GM18517 (cell line): ENCODE measurements around the gene ZBTB24.

ENCODE experiments used
- ATAC-seq: cut with Tn5 transposase; IDR thresholded peaks from one replicate; pipeline ENCODE4 v1.9.1; 2021; ENCODE audit warnings: mild to moderate bottlenecking, moderate library complexity; ENCODE audit not compliant: unreplicated experiment

ZBTB24 gene

DNA sequence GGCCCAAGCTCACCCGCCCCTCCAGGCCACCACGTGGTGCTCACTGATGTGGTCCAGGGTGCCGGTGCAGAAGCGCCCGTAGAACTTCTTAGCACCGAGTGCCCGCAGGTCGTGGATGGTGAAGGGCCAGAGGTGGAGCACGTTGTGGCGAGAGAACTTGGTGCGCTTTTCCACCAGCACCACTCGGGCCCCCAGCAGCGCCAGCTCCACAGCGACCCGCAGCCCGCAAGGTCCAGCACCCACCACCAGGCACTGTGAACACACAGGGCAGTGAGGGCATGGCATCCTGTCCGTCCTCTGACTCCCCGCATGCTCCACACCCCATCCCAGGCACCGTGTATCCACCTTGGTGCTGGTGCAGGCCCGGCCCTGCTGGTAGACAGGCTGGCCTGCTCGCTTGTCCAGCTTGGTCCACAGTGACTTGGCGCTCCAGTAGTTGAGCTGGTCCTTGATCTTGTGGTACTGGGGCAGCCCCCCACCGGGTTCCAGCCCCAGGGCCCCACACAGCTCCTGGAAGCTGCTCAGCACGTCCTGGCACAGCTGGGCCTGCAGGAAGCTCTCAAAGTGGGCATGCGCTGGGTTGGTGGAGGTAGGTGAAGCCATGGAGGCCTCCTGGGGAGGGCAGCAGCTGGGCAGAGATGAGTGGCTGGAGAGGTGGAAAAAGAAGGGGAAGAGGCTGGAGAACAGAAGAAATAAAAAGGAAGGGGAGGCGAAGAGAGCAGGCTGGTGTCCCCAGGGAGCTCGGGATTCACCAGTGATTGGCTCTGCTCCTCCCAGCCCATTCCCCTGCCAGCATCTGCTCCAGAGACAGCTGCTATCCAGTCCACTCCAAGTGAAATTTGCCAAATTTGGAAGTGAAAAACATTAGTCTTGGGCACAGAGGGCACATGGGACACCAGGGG is 29.2 kb downstream of the ZBTB24 start:
- ATAC-seq = no peak

GRCh38 chr6:109453156-109453555 is 29.9 kb downstream of the ZBTB24 start:
- ATAC-seq = no peak

DNA sequence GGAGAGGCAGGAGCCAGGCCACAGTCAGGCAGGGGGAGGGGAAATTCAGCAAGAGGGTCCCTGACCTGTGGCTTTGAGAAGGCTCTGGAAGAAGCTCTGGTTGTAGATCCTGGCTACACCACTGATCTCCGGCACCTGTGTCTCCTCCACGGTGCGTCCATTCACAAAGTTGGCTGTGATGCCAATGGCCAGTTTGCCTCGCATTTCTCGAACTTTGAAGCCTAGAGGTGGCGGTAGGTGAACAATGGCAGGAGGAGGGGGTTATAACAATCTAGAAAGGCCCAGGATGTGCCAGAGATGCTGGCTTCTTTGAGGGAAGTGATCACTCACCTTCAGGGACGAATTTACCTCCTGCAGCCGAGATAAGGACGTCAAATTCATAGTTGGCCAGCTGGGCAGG is 30.8 kb downstream of the ZBTB24 start:
- no peak for ATAC-seq

GRCh38 chr6:109451376-109451775 is 31.6 kb downstream of the ZBTB24 start:
- no peak for ATAC-seq

- ATAC-seq = no peak
These were observed 32.2 kb downstream of the ZBTB24 start for GRCh38 chr6:109450801-109451200.

GRCh38 chr6:109449795-109450673 is 33.0 kb downstream of the ZBTB24 start:
- no peak for ATAC-seq

GRCh38 chr6:109449064-109449794 is 33.8 kb downstream of the ZBTB24 start:
- ATAC-seq = no peak

- no peak for ATAC-seq
These were observed 34.4 kb downstream of the ZBTB24 start for GRCh38 chr6:109448615-109449014.

GRCh38 chr6:109447878-109448555 is 35.0 kb downstream of the ZBTB24 start:
- no peak for ATAC-seq

- ATAC-seq = no peak
These were observed 35.9 kb downstream of the ZBTB24 start for GRCh38 chr6:109447087-109447486.

- no peak for ATAC-seq
These were observed 36.5 kb downstream of the ZBTB24 start for GRCh38 chr6:109446541-109446940.

DNA sequence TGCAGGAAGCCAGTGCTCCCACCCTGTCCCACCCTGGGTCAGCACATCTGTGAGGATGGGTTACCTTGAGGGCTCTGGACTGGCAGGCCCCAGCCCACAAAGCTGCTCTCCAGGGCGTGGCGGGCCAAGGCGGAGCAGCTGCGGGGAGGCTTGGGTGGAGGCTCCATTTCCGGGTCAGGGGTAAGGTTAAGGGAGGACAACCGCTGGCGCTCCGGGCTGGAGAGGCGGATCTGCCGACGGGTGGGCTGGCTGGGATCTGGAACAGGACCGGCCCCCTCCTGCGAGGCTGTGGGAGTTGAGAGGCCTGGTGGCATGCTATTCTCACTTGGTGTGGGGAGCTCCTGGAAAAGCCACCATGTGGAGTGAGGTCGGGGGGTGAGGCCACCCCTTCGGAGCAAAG is 36.9 kb downstream of the ZBTB24 start:
- no peak for ATAC-seq

GRCh38 chr6:109445382-109445781 is 37.6 kb downstream of the ZBTB24 start:
- no peak for ATAC-seq

DNA sequence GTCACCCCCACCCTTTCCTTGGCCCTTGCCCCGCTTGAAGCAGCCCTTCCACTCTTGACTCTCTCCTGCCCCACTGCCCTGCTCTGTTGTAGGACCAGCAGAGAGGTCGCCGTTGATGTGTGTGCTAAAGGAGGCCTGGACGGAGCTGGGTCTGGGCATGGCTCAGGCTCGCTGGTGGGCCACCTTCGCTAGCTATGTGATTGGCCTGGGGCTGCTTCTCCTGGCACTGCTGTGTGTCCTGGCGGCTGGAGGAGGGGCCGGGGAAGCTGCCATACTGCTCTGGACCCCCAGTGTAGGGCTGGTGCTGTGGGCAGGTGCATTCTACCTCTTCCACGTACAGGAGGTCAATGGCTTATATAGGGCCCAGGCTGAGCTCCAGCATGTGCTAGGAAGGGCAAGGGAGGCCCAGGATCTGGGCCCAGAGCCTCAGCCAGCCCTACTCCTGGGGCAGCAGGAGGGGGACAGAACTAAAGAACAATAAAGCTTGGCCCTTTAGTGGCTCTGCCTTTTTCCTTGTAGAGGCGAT is 39.5 kb downstream of the ZBTB24 start:
- no peak for ATAC-seq

- no peak for ATAC-seq
These were observed 40.6 kb downstream of the ZBTB24 start for GRCh38 chr6:109442393-109442924.

- peak; percentile 26 for ATAC-seq
These were observed 41.8 kb downstream of the ZBTB24 start for GRCh38 chr6:109441069-109441816.

DNA sequence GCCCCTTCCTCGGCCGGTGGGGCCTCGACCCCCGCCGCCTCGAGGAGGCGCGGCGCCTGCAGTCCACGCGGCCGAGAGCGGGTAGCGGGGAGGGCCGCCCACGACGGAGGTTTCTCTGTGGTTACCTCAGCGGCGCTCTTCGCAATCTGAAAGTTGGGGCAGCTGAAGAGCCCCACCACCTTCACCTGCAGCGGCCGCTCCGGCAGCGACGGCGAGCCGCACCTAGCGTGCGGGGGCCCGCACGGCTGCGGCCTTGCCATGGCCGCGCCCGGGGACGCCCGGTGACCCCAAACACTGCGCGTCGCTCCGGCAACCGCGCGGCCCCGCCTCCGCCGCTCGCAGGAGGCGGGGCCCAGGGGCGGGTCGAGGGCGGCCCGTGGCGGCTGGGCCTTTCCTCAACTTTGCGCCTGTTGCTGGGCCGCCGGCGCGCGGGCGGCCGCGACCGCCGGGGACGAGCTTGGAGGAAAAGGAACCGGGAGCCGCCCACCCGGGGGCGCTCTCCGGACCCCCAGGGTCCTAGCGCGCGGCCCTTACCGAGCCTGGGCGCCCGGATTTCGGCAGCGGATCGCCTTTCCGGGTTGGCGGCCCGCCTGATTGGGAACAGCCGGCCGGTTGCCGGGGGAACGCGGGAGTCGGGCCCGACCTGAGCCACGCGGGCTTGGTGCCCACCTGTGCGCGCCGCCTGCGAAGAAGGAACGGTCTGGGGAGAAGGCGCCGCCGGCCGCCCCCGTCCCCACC is 42.5 kb downstream of the ZBTB24 start, which contains the start of the genes PPIL6 and SMPD2:
Gene PPIL6, minus strand, starts transcription at position 298 of the 738 bp plus-strand sequence. Its CDS starts 38 bp downstream, at position 260.
Gene SMPD2, plus strand, starts transcription at position 394 of the 738 bp plus-strand sequence. CDS start 398 bp downstream, outside the sequence.
- peak; percentile 77 for ATAC-seq

GRCh38 chr6:109436041-109436440 is 47.0 kb downstream of the ZBTB24 start:
- no peak for ATAC-seq
